NCI-H226 (cell line): Measurements from ENCODE around the gene POMGNT1.
A peak's percentile ranks its signal among the peaks of the same experiment; 100 is the strongest.

Experiments
- DNase-seq: peaks from one replicate; pipeline ENCODE4 v3.0.0-alpha.2; 2015

POMGNT1 gene

DNA sequence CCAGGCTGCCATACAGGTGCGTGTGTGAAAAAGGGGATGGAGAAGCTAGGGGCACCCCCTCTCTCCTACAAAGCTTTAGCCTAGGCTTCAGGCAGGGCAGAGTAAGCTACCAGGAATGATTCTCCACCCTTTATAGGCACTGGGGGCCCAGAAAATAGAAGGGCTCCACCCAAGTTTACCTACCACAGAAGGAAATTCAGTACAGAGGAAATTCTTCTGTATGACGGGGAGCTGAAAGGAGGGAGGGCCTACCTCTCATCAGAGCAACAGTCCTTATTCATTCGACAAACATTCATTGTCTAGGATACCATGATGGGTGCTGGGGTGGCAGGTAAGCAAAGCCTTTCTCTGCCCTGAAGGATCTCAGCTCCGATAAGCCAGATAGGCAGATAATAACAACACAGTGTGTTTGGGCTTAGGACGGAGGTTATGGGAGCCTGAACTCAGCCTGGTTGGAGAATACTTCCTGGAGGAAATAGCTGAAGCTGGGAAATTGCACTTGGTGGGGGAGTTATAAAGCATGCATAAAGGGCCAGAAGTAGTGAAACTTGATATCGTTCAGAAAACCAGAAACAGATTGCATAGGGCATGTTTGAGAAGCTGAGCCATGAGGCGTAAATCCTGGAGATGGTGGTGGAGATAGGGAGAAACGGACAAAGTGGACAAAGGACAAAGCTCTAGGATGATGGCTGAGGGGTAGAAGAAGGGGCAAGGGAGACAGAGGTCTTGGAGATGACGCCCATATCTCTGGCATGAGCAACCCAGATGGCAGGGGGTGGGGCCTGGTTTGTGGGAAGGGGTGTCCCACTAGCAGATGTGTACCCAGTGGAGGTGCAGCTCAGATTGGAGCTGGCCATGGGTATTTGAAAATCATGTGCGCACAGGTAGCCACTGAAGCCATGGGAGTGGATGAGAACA lies 16.6 kb downstream of the POMGNT1 start:
- DNase-seq: peak; percentile 39

GRCh38 chr1:46180082-46180616 lies 18.1 kb downstream of the POMGNT1 start:
- peak; percentile 12 for DNase-seq

GRCh38 chr1:46179138-46180081 lies 18.8 kb downstream of the POMGNT1 start:
- peak; percentile 72 for DNase-seq

DNA sequence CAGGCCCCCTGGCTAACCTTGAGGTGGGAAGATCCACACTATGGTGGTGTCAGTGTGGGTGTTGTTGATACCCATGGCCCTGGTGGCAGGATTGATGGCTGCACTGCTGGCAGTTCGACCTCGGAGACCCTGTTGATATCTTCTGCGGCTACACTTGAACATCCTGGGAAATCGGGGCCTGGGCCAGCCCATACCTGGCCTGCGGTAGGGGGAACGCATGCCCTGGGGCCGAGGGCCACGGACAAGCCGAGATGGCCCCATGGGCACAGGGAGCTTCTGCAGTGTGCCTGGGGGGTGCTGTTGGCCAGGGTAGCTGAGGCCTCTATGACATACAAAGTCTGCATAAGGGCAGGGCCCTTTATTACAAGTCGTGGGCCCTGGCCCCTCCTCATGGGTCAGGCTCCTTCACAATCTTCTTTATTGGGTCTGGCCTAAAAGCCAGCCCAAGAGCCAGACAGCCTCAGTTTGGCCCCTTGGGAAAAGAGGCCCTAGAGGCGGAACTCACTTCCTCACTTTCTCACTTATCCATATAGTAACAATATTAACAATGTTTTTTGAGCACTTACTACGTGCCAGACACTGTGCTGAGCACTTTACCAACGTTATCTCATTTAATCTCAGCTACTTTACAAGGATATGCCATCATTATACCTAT lies 21.9 kb downstream of the POMGNT1 start, which contains the start of gene P3R3URF:
P3R3URF (minus strand) TSS at position 278 of the 655 bp plus-strand sequence; CDS start at position 261, 17 bp downstream.
- no peak for DNase-seq

DNA sequence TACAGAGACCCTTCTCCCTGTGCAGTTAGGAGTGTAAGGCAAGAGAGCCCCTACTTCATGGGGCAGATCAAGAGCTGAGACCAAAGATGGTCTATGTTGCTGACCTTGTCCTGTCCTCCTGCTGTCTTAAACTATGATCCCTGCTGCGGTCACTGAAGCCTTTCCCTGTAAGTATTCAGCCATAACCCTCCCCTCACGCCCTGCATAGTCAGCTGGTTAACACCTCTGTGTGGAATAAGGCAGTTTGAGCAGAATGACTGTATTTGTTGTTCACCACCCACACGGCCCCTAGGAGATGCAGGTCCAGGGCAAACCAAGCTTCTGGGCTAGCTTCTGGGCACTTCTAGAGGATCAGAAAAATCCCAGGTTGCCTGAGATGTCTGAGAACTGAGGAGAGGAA lies 23.0 kb downstream of the POMGNT1 start:
- DNase-seq: no peak

- DNase-seq: no peak
Observed at GRCh38 chr1:46174448-46175231, 23.6 kb downstream of the POMGNT1 start, which contains the start of gene TSPAN1. TSS of gene TSPAN1 (plus strand) at chr1:46175087. CDS start at chr1:46181108, 6,021 bp downstream.

GRCh38 chr1:46173361-46173856 lies 24.8 kb downstream of the POMGNT1 start:
- no peak for DNase-seq

- DNase-seq: no peak
Observed at GRCh38 chr1:46172321-46172720, 25.9 kb downstream of the POMGNT1 start.

DNA sequence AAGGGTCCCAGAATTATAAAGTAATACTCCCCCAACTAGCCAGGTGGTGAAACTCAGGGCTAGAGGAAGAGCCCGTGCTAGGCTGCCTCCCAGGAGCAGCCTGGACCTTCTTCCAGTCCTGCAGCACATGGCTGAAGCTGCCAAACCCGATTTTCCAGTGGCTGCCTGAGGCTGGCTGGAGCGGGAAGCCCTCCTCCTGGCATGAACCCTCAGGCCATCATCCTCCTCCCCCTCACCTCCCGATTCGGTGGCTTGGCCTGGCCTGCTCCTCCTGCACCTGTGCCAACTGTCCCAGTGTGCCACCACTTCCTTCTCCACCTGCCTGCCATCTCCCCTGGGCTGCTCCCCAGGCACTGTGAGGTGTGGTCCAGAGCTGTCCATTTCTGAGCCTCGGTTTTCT lies 26.4 kb downstream of the POMGNT1 start:
- DNase-seq: no peak

DNA sequence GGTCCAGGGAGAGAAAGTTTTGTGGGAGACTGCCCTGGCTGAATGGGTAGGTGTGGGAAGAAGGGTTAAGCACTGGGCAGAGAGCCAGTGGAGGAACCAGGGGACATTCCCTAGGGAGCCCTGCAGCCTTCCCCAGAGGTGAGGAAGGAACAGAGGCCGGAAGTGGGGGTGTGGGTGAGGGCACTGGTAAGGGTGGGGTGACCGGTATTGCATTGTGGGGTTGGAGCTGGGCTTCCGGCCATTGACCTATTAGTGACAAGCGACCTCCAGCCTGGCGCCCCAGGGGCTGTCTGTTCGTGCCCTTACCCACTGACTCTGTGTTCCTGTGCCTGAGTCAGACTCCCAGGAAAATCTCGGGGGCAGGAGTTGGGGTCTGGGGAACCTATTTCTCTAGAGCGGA lies 26.9 kb downstream of the POMGNT1 start:
- no peak for DNase-seq

DNA sequence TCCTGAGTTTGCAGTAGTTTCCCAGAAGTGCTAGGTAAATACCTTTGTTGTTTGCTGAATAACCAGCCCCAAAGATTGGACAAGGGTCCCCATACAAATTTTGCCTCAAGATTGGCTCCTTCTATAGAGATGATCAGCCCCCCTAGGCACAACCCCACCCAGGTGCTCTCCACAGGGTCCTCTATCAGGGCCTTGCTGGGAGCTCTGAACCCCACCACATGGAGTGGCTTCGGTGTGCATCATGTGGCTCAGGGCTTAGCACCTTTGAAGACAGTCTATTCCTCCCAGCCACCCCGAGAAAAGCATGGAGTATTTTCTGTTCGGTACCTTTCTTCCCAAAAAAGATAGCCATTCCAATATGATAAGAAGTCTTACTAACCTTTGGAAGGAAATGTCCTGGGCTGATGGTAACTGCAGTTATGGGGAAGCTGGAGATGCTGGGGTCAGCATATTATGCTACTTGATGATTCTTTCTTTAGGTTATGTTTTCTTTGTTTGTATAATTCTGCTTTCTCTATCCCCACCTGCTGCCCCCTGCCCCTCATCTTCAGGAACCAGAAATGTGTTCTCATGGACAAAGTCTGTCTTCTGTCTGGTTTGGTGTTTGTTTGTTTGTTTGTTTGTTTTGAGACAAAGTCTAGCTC lies 28.3 kb downstream of the POMGNT1 start:
- no peak for DNase-seq

- no peak for DNase-seq
Observed at GRCh38 chr1:46168477-46168876, 29.8 kb downstream of the POMGNT1 start.

- DNase-seq: no peak
Observed at GRCh38 chr1:46166521-46167462, 31.4 kb downstream of the POMGNT1 start.

DNA sequence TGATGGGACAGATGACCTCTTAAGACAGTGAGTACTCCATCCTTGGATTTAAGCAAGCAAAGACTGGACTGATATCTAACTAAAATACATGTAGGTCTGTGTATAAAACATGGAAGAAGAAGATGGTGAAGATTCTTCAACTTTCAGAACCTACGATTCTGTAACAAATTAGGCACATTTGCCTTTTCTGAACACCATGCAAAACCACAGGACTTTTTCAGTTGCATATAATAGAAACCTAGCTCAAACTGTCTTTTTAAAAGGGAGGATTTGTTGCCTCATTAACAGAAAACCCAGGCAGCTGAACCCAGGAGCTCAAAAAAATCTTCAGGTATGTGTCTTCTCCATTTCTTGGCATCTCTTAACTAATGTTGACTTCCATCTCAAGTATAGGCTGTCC lies 38.0 kb downstream of the POMGNT1 start:
- DNase-seq: no peak

GRCh38 chr1:46159516-46159915 lies 38.7 kb downstream of the POMGNT1 start:
- no peak for DNase-seq

- DNase-seq: no peak
Observed at GRCh38 chr1:46158312-46159281, 39.6 kb downstream of the POMGNT1 start.

DNA sequence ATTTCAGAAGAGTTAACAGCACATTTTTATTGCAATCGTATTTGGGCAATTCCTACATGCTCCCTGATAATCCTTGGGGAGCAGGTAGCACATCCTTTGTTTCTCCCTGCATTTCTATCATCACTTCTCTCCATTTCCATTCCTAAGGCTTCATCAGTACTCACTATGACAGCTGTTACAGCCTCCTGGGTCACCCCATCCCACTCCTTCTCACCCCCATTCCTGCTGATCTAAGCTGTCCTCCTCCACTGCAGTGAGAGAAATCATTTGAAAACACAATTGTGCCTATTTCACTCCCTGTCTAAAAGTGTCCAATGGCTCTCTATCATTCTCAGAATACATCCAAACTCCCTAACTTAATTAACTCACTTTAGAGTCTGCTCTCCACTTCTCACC lies 40.3 kb downstream of the POMGNT1 start:
- no peak for DNase-seq

GRCh38 chr1:46153732-46154131 lies 44.5 kb downstream of the POMGNT1 start:
- DNase-seq: no peak

GRCh38 chr1:46153228-46153627 lies 45.0 kb downstream of the POMGNT1 start:
- DNase-seq: no peak
